Pulmonary artery endothelial cell (primary cell): ENCODE measurements around the gene GALR3. TPM values are rescaled to one million over a fixed set of nuclear protein-coding genes. Genes with fewer than 3 reads are reported as not detected.

ENCODE experiments used
- DNase-seq: peaks from one replicate; pipeline ENCODE4 v3.0.0-alpha.2; 2011; ENCODE audit warnings: low read depth, low spot score
- total RNA-seq: library from RNA; depleted of rRNA; stranded (reverse); fragments of >200 nt; gene quantifications from 2 replicates; pipeline ENCODE4 v1.2.3, GENCODE V29; 2014

GALR3 gene
- total RNA-seq, 1 donor from 2014 or later = not detected

- DNase-seq = no peak
These were observed 20.0 kb upstream of the GALR3 start for GRCh38 chr22:37803195-37803638.

- DNase-seq = no peak
These were observed 19.4 kb upstream of the GALR3 start for GRCh38 chr22:37803639-37804351.

- DNase-seq = no peak
These were observed 18.8 kb upstream of the GALR3 start for GRCh38 chr22:37804352-37804880.

GRCh38 chr22:37804881-37805809, 18.0 kb upstream of the GALR3 start:
- peak; percentile 54 for DNase-seq

GRCh38 chr22:37805810-37806277, 17.3 kb upstream of the GALR3 start:
- DNase-seq = no peak

GRCh38 chr22:37806409-37807333, 16.5 kb upstream of the GALR3 start:
- no peak for DNase-seq

GRCh38 chr22:37807410-37808293, 15.5 kb upstream of the GALR3 start, which contains the start of gene GCAT:
TSS of gene GCAT (plus strand) at chr22:37807934. CDS start at chr22:37807968, 34 bp downstream.
- peak; percentile 86 for DNase-seq

GRCh38 chr22:37808294-37808657, 14.9 kb upstream of the GALR3 start:
- no peak for DNase-seq

- no peak for DNase-seq
These were observed 13.4 kb upstream of the GALR3 start for GRCh38 chr22:37809672-37810333.

GRCh38 chr22:37811867-37812266, 11.3 kb upstream of the GALR3 start:
- no peak for DNase-seq

- DNase-seq = no peak
These were observed 10.1 kb upstream of the GALR3 start for GRCh38 chr22:37812869-37813678.

- no peak for DNase-seq
These were observed 7.6 kb upstream of the GALR3 start for GRCh38 chr22:37815593-37815992.

GRCh38 chr22:37816543-37817180, 6.5 kb upstream of the GALR3 start:
- no peak for DNase-seq

- DNase-seq = peak; percentile 33
These were observed 5.3 kb upstream of the GALR3 start for GRCh38 chr22:37817705-37818408.

- DNase-seq = no peak
These were observed 4.6 kb upstream of the GALR3 start for GRCh38 chr22:37818409-37819104.

GRCh38 chr22:37819105-37819433, 4.1 kb upstream of the GALR3 start:
- no peak for DNase-seq

GRCh38 chr22:37820350-37820749, 2.8 kb upstream of the GALR3 start:
- DNase-seq = no peak
